Posterior vena cava (tissue), 2 donors: ENCODE measurements around the gene NEDD1. TPM values are rescaled to one million over a fixed set of nuclear protein-coding genes. Genes with fewer than 3 reads are reported as not detected.

Experiments used
- DNase-seq: peaks from one replicate; pipeline ENCODE4 v3.0.0-alpha.2; 2020; ENCODE audit warnings: low spot score
- intact Hi-C, 2 donors: fragments of 100-400 bp; cut with DNase I; formaldehyde crosslinking; loops; one replicate each; pipeline versions ENCODE4 v1.14.1 to v1.14.2; 2022 to 2023
- long read RNA-seq, 2 donors: library from polyadenylated mRNA; unstranded; transcript quantifications; one replicate each; pipeline ENCODE4 v2.0.0, GENCODE V29; 2020 to 2021
- total RNA-seq, 2 donors: library from RNA; stranded (reverse); fragmentation: NEBNext Ultra II Directional; extraction: Animal tissue kit (Norgen Biotek cat#: 25700); gene quantifications; one replicate each; pipeline ENCODE4 v1.2.1, GENCODE V29; 2021
- donor health status: DM: yes; HTN: yes; CAD: no.
- donor health status: DM: yes; HTN: yes; CAD: no.

Gene NEDD1, protein sequence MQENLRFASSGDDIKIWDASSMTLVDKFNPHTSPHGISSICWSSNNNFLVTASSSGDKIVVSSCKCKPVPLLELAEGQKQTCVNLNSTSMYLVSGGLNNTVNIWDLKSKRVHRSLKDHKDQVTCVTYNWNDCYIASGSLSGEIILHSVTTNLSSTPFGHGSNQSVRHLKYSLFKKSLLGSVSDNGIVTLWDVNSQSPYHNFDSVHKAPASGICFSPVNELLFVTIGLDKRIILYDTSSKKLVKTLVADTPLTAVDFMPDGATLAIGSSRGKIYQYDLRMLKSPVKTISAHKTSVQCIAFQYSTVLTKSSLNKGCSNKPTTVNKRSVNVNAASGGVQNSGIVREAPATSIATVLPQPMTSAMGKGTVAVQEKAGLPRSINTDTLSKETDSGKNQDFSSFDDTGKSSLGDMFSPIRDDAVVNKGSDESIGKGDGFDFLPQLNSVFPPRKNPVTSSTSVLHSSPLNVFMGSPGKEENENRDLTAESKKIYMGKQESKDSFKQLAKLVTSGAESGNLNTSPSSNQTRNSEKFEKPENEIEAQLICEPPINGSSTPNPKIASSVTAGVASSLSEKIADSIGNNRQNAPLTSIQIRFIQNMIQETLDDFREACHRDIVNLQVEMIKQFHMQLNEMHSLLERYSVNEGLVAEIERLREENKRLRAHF
- 10 to 100 TPM; 11.8 to 16.7 TPM for total RNA-seq
- long read RNA-seq, donor 1, partial matches to known transcripts, result 0 of 2 reads
- long read RNA-seq, donor 1, other reads (novel, unspliced or antisense), result 1 of 2 reads
- long read RNA-seq, donor 2, partial matches to known transcripts, result 6 of 7 reads
- long read RNA-seq, donor 2, other reads (novel, unspliced or antisense), result 1 of 7 reads

DNA sequence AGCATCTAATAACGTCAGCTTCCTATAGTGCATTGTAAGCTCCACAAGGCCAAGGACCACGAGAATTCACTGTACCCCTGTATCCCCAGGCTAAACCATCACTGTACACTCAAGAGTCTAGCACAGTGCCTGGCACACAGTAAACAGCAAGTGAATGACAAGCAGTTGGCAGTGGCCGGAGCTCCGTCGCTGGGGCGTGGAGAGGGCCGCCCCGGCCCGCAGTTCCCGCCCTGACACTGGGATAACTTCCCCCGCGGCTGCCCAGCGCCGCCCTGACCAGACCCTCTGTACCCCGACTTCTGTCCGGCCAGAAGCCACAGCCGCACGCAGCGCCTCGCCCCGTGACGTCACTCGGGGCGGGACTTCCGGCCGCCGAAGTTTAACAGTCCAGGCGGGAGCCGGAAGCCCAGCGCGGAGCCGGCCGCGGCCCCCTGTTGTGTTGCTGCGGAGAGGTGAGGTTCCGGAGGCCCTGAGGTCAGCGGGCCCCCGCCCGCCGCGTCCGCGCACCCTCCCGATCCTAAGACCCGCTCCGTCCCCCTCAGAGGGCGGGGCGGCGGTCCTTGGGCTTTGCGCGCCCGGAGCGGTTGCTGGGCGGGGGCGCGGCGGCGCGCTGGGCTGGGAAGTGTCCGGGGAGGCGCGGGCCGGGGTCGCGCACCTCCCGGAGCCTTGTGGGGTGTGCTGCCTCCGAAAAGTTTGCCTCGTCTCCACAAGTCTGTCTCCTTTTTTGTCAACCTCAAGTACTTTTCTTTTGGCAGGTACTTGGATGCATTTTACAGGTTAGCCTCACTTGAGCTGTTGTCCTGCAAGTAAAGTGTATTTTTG lies at the start of gene NEDD1:
NEDD1 (plus strand) TSS at position 409 of the 822 bp plus-strand sequence. CDS start 2,503 bp downstream, outside the sequence.
- intact Hi-C loops, result no loop called here
- peak; percentile 96 for DNase-seq

- no peak for DNase-seq
- intact Hi-C loops, result no loop called here
Measured at GRCh38 chr12:96858162-96858561, 48.9 kb upstream of the NEDD1 start.

DNA sequence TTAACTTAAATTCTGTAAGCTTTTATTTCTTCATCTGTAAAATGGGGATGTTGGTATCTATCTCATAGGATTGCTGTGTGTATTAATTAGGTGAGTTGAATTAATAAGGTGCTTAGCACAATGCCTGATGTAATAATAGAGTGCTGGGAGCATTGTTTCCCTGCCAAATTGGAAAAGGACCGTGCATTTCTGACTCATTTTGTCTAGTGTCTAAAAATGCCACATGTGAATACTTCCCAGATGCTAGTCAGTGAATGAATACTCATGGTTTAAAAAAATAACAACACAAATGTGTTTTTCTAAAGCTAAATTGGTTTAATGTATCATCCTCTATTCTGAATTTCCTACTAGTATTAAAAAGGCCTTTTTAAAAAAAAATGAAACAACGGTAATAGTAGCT lies 45.4 kb upstream of the NEDD1 start:
- no peak for DNase-seq
- intact Hi-C loops, result no loop called here

- DNase-seq, result no peak
- intact Hi-C loops, result no loop called here
Measured at GRCh38 chr12:96862326-96862725, 44.7 kb upstream of the NEDD1 start.

GRCh38 chr12:96864335-96864734 lies 42.7 kb upstream of the NEDD1 start:
- intact Hi-C loops, result no loop called here
- DNase-seq, result no peak

- intact Hi-C loops, result no loop called here
- DNase-seq, result no peak
Measured at GRCh38 chr12:96866801-96867590, 40.1 kb upstream of the NEDD1 start.

GRCh38 chr12:96870946-96871345 lies 36.1 kb upstream of the NEDD1 start:
- DNase-seq, result no peak
- intact Hi-C loops, result no loop called here

DNA sequence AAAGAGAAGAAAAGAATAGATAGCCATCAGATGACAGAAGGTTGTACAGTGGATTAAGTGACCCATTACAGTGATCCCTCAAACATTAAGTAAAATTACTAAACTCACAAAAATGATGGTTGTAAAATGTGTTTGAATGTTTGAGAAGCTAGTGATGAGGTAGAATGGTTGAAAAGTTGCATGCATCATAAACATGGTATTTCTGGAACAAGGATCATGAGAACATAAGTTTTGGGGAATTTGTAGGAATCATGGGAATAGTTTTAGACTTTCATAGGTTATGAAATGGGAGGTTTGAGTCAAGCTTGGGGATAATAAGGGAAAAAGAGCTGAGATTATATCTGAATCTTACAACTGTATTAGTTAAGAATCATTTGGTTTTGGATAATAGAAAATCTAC lies 34.1 kb upstream of the NEDD1 start:
- intact Hi-C loops, result no loop called here
- no peak for DNase-seq

- intact Hi-C loops, result no loop called here
- no peak for DNase-seq
Measured at GRCh38 chr12:96874211-96874610, 32.8 kb upstream of the NEDD1 start.

DNA sequence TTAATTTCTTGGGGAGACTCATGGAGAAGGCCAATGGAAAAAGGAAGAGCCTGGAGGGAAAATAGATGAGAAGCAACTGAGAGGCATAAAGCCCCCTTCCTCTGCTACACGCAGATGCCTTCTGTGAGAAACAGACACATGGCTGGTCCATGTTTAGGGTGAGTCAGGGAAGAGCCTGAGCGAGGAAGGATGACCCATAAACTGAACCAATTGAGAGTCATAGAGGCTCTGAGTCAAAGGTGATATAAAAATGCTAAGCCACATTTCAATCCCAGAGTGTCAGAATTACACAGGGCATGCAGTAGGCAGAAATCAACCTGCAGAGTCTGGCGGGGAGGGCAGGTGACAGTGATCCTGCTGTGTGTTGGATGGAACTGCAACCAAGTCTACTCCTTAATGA lies 30.1 kb upstream of the NEDD1 start:
- intact Hi-C loops, result no loop called here
- DNase-seq, result no peak

DNA sequence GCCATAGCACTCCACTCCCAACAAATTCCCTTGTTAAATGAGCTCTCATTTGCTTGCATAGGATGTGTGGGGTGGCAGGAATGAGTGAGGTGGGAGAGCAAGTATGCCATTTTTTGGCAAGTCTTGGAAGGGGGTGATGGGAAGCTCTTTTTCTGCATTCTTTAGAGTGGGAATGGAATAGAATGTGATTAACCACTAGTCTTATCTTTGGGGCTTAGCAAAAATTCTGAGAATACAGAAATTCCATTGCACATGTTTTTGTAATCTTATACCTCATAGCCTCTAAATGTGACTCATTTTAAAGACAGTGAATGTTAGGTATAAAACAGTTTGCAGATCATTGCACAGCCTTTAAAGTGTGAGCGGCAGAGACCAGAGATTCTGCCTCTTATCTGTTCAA lies 28.4 kb upstream of the NEDD1 start:
- no peak for DNase-seq
- intact Hi-C loops, result no loop called here

GRCh38 chr12:96879301-96879700 lies 27.8 kb upstream of the NEDD1 start:
- intact Hi-C loops, result no loop called here
- no peak for DNase-seq

- intact Hi-C loops, result no loop called here
- no peak for DNase-seq
Measured at GRCh38 chr12:96880220-96880619, 26.8 kb upstream of the NEDD1 start.

DNA sequence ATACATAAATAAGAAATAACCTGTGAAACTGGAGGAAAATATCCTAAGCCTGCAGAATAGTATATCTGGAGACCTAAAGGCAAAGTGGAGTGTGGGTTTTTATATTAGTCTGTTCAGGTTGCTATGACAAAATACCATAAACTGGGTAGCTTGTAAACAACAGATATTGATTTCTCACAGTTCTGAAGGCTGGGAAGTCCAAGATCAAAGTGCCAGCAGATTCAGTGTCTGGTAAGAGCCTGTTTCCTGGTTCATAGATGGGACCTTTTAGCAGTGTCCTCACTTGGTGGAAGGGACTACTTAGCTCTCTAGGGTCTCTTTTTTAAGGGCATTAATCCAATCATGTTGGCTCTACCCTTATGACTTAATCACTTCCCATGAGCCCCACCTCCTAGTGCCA lies 25.4 kb upstream of the NEDD1 start:
- no peak for DNase-seq
- intact Hi-C loops, result no loop called here

DNA sequence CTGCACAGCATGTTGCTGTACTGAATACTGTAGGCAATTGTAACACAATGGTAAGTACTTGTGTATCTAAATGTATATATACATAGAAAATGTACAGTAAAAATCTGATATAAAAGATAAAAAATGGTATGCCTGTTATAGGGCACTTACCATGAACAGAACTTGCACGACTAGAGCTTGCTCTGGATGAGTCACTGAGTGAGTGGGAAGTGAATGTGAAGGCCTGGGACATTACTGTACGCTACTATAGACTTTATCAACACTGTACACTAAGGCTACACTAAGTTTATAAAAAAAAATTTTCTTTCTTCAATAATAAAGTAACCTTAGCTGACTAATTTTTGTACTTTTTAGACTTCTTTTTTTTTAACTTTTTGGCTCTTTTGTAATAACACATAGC lies 24.2 kb upstream of the NEDD1 start:
- intact Hi-C loops, result no loop called here
- DNase-seq, result no peak

DNA sequence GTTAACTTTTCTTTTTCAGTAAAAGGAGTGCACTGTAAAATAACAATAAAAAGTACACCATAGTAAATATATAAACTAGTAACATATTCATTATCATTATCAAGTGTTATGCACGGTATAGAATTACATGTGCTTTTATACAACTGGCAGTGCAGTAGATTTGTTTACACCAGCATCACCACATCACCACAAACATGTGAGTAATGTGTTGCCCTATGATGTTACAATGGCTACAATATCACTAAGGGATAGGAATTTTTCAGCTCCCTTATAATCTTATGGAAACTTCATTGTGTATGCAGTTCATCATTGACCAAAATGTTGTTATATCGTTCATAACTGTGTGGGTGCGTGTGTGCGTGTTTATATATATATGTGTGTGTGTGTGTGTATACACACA lies 23.5 kb upstream of the NEDD1 start:
- no peak for DNase-seq
- intact Hi-C loops, result no loop called here

DNA sequence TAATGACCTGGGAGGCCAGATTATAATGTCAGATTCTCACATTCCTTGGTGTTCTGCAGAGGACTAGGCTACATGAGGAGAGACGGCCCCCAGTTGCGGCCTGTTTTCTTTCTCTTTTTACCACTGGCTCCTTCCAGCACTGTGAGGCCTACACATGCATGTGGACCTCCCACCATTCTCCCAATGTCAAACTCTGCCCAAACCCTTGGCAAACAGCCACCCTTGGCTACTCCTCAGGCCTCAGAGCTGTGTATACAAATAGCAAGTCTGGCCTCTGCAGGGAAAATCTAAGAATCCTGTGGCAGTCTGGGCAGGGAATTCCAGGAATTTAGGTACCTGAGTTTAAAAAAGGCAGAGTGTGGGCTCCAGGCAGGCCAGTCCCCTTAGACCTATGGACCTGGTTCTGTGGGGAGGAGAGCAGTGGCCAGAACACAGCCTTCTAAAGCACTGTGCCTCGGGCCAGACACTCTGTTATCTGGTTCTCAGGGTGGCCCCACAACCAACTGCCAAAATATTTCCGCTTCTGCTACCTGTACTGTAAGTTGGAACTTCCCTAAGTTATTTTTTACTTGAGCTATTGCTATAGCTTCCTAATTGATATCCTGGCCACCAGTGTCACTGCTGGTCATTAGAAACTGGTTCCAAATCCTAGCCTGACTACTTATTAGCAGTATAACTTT lies 19.9 kb upstream of the NEDD1 start:
- no peak for DNase-seq
- intact Hi-C loops, result no loop called here

DNA sequence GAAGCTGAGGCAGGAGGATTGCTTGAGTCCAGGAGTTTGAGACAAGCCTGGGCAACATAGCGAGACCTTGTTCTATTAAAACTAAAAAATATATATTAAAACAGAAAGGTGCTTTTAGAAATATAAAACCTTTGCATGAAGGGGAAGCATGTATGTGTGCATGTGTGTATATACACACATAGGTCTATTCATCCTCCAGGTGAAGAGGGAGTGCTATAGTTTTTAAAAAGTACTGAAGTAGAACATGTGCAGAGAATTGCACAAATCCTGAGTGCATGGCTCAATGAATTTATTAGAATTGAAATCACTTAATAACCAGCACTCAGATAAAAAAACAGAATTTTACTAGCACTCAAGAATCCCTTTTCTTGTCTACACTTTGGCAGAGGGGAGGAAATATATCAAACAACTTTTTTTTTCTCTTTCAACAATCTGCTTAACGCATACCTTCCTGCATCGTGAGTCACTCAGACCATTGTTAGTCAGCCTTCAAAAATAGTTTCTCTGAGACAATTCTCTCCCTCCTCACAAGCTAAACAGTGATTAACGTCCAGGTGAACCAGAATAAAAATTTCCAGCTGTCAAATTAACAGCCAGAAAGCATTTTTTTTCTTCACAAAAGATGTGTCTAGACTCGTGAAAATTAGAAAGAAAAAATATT lies 17.7 kb upstream of the NEDD1 start:
- intact Hi-C loops, result no loop called here
- DNase-seq, result no peak
